H9 (cell line): ENCODE results near the gene SYT7. TPM values are rescaled to one million over a fixed set of nuclear protein-coding genes. Genes with fewer than 3 reads are reported as not detected.

Experiments used
- DNase-seq: peaks from one replicate; pipeline ENCODE4 v3.0.0-alpha.2; 2017
- H2AFZ ChIP-seq: one replicate; pipeline ENCODE4 v1.6.1; 2013; ENCODE audit warnings: mild to moderate bottlenecking, low read length, control low read depth, moderate library complexity
- H2AK5ac ChIP-seq: 2 replicates; pipeline ENCODE4 v1.6.1; 2013; ENCODE audit warnings: low read length, control low read depth, mixed read lengths; ENCODE audit not compliant: insufficient read length
- H2BK120ac ChIP-seq: one replicate; pipeline ENCODE4 v1.6.1; 2013; ENCODE audit warnings: low read depth, mild to moderate bottlenecking, low read length, control low read depth, inconsistent platforms; ENCODE audit not compliant: poor library complexity, severe bottlenecking
- H2BK12ac ChIP-seq: 2 replicates; pipeline ENCODE4 v1.6.1; 2013; ENCODE audit warnings: low read length, control low read depth, mixed read lengths, low read depth; ENCODE audit not compliant: insufficient read length
- H2BK15ac ChIP-seq: 2 replicates; pipeline ENCODE4 v1.6.1; 2013; ENCODE audit warnings: low read depth, low read length, control low read depth
- H2BK20ac ChIP-seq: one replicate; pipeline ENCODE4 v1.6.1; 2013; ENCODE audit warnings: low read depth, mild to moderate bottlenecking, low read length, control low read depth, inconsistent platforms; ENCODE audit not compliant: poor library complexity, severe bottlenecking
- H2BK5ac ChIP-seq: 2 replicates; pipeline ENCODE4 v1.6.1; 2013; ENCODE audit warnings: low read length, control low read depth, mixed read lengths; ENCODE audit not compliant: insufficient read length
- H3K14ac ChIP-seq: 2 replicates; pipeline ENCODE4 v1.6.1; 2013; ENCODE audit warnings: low read length, control low read depth; ENCODE audit not compliant: insufficient read depth
- H3K18ac ChIP-seq: 2 replicates; pipeline ENCODE4 v1.6.1; 2013; ENCODE audit warnings: low read depth, mild to moderate bottlenecking, mixed read lengths, low read length, control low read depth; ENCODE audit not compliant: insufficient read length
- H3K23ac ChIP-seq: 2 replicates; pipeline ENCODE4 v1.6.1; 2013; ENCODE audit warnings: low read length, control low read depth, mixed read lengths, low read depth; ENCODE audit not compliant: insufficient read length
- H3K23me2 ChIP-seq: 2 replicates; pipeline ENCODE4 v1.6.1; 2013; ENCODE audit warnings: low read depth, mild to moderate bottlenecking, mixed read lengths, low read length, control low read depth; ENCODE audit not compliant: insufficient read length, poor library complexity, severe bottlenecking
- H3K27ac ChIP-seq: 2 replicates; pipeline ENCODE4 v1.5.1; 2013; ENCODE audit warnings: low read length, control low read depth, mixed read lengths, low read depth; ENCODE audit not compliant: insufficient read length
- H3K27me3 ChIP-seq: 2 replicates; pipeline ENCODE4 v1.6.1; 2013; ENCODE audit warnings: low read length, control low read depth, inconsistent platforms; ENCODE audit not compliant: insufficient read depth
- H3K4ac ChIP-seq: 2 replicates; pipeline ENCODE4 v1.6.1; 2013; ENCODE audit warnings: low read depth, mild to moderate bottlenecking, control low read depth, inconsistent platforms, low read length, moderate library complexity
- H3K4me1 ChIP-seq: 2 replicates; pipeline ENCODE4 v1.6.1; 2013; ENCODE audit warnings: low read length, control low read depth, inconsistent platforms; ENCODE audit not compliant: insufficient read depth
- H3K4me2 ChIP-seq: 2 replicates; pipeline ENCODE4 v1.6.1; 2013; ENCODE audit warnings: low read length, control low read depth, mixed read lengths; ENCODE audit not compliant: insufficient read length, insufficient read depth
- H3K56ac ChIP-seq: 2 replicates; pipeline ENCODE4 v1.6.1; 2013; ENCODE audit warnings: low read depth, mild to moderate bottlenecking, mixed read lengths, low read length, control low read depth; ENCODE audit not compliant: insufficient read length
- H3K79me1 ChIP-seq: 2 replicates; pipeline ENCODE4 v1.6.1; 2013; ENCODE audit warnings: low read depth, mild to moderate bottlenecking, moderate library complexity, low read length, control low read depth, inconsistent platforms; ENCODE audit not compliant: insufficient read depth, poor library complexity, severe bottlenecking
- H3K79me2 ChIP-seq: 2 replicates; pipeline ENCODE4 v1.6.1; 2013; ENCODE audit warnings: low read length, control low read depth, inconsistent platforms; ENCODE audit not compliant: insufficient read depth
- H3K9ac ChIP-seq: 2 replicates; pipeline ENCODE4 v1.6.1; 2013; ENCODE audit warnings: low read length, control low read depth, mixed read lengths; ENCODE audit not compliant: insufficient read length; ENCODE audit errors: extremely low read depth
- H3K9me3 ChIP-seq: one replicate; pipeline ENCODE4 v1.6.1; 2013; ENCODE audit warnings: low read depth, low read length, inconsistent platforms; ENCODE audit not compliant: control insufficient read depth
- H3T11ph ChIP-seq: one replicate; pipeline ENCODE4 v1.6.1; 2013; ENCODE audit warnings: mild to moderate bottlenecking, low read length, control low read depth, inconsistent platforms
- H4K20me1 ChIP-seq: one replicate; pipeline ENCODE4 v1.6.1; 2013; ENCODE audit not compliant: control insufficient read depth, insufficient read length, insufficient read depth
- H4K5ac ChIP-seq: 2 replicates; pipeline ENCODE4 v1.6.1; 2013; ENCODE audit warnings: low read depth, mild to moderate bottlenecking, mixed read lengths, low read length, control low read depth; ENCODE audit not compliant: insufficient read length
- H4K8ac ChIP-seq: replicated peaks from 2 replicates; pipeline ENCODE4 v1.6.1; 2013; ENCODE audit warnings: low read length, control low read depth, mixed read lengths, low read depth; ENCODE audit not compliant: insufficient read length
- H4K91ac ChIP-seq: 2 replicates; pipeline ENCODE4 v1.6.1; 2013; ENCODE audit warnings: low read depth, mild to moderate bottlenecking, moderate library complexity, mixed read lengths, low read length, control low read depth; ENCODE audit not compliant: insufficient read length
- H3K27ac Mint-ChIP-seq, 3 experiments: 2 replicates in 2 of 3; 3 replicates in 1 of 3; pipeline ENCODE4 v1.8.0; 2020 to 2021; ENCODE audit warnings: mixed read lengths in 3 of 3, mild to moderate bottlenecking in 1 of 3, moderate library complexity in 1 of 3
- H3K27me3 Mint-ChIP-seq: 2 replicates; pipeline ENCODE4 v1.8.0; 2021; ENCODE audit warnings: low read depth, mild to moderate bottlenecking, moderate library complexity, mixed read lengths
- H3K36me3 Mint-ChIP-seq, 3 experiments: 2 replicates in 2 of 3; 3 replicates in 1 of 3; pipeline ENCODE4 v1.8.0; 2020 to 2021; ENCODE audit warnings: low read depth in 3 of 3, mixed read lengths in 3 of 3; ENCODE audit not compliant: insufficient read depth in 1 of 3
- H3K4me1 Mint-ChIP-seq, 2 experiments: 2 replicates each; pipeline ENCODE4 v1.8.0; 2020; ENCODE audit warnings: mixed read lengths in 2 of 2
- H3K4me3 Mint-ChIP-seq, 2 experiments: 2 replicates in 1 of 2; 3 replicates in 1 of 2; pipeline ENCODE4 v1.8.0; 2020 to 2021; ENCODE audit warnings: mild to moderate bottlenecking in 2 of 2, mixed read lengths in 2 of 2, moderate library complexity in 1 of 2
- H3K9me3 Mint-ChIP-seq, 2 experiments: 2 replicates in 1 of 2; 3 replicates in 1 of 2; pipeline ENCODE4 v1.8.0; 2020; ENCODE audit warnings: mild to moderate bottlenecking in 2 of 2, mixed read lengths in 2 of 2, moderate library complexity in 1 of 2
- WGBS: extraction: QIAGEN DNeasy Blood & Tissue Kit; methylation state at CpG from one replicate; pipeline ENCODE4 v1.1.7; 2013; ENCODE audit warnings: missing lambda C conversion rate, low lambda C conversion rate, mixed read lengths; ENCODE audit not compliant: insufficient read length; ENCODE audit errors: extremely low coverage; 5-methylcytosine and 5-hydroxymethylcytosine counted together
- total RNA-seq: library from RNA; stranded (reverse); gene quantifications from 2 replicates; pipeline ENCODE4 v1.2.1, GENCODE V29; 2021
- TF ChIP-seq, protein P1 (sequence below): fragments of 200-600 bp; sonication (generic); conservative IDR thresholded peaks from 3 replicates; pipeline ENCODE4 v1.8.0; 2021; ENCODE audit warnings: antibody characterized with exemption, mild to moderate bottlenecking

Gene SYT7
- total RNA-seq, 1 experiment from 2014 or later, result 8.8 TPM

DNA sequence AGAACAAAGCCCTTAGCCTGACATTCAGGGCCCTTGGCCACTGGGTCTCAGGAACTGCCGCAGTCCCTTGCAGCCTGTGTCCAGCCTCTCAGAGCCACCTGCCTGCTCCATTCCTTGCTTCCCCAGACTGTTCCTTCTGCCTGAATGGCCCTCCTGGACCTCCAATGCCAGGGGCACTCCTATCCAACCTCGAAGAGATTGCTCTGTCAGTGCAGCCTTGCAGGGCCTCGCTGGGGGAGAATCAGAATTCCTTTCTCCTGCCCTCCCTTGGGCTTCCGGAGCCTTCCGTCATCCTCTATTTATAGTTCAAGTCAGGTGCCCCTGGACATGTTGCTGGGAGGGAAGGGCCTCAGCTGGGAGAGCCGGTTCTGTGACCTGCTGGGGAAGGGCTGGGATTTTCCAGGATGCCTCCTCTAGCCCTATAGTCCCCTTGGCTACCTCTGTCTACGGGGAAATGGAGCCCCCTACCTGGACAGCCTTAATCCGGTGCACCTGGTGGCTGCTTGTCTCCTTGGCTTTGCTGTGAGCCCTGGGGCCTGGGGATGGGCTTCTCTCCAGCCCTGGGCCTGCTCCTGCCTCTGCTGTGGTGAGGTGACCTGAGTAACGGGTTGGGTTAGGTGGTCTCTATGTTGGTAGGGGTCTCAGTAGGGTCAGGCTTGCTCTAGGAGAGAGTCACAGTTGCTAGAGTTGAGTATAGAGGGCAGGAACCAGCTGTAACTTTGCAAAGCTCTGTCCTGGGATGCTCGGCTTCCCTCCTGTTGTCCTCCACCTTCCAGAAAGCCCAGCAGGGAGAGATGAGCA, 45.9 kb upstream of the SYT7 start:
- H3K4me3 Mint-ChIP-seq, result peak overlapping the region; percentile 22 to 26; a peak in 3 of 5 replicates

More for the DNA sequence above, 45.9 kb upstream of the SYT7 start:
- peaks cover 6% of the 10 kb centered on the region; the same call in 1 of the 2 replicates for H3K4me1 ChIP-seq
- WGBS, result no CpG with 5 or more reads among the region's 10 CpGs
- no peak overlapping the region for H2AFZ ChIP-seq
- peak overlapping the region; percentile 9 for H4K91ac ChIP-seq
- DNase-seq, result peak; percentile 95
- Mint-ChIP-seq H3K36me3 (no peaks in the 10 kb centered on the region; a peak in 1 of 7 replicates), H3K4me1 (peaks cover 46 to 49% of the 10 kb centered on the region in 2 experiments), H3K9me3 (no peaks in the 10 kb centered on the region), H3K27ac (peak overlapping the region; percentile 88 to 98 (median 96)), H3K27me3 (peaks cover 5% of the 10 kb centered on the region)
- H3K23me2 ChIP-seq, result no peaks in the 10 kb centered on the region
- peak overlapping the region; percentile 11 for H3K4me2 ChIP-seq
- H2BK12ac ChIP-seq, result peak overlapping the region; percentile 84
- peak overlapping the region; percentile 28 for H3K27ac ChIP-seq
- H3K4ac ChIP-seq, result no peak overlapping the region
- no peak overlapping the region for H4K8ac ChIP-seq
- H3K27me3 ChIP-seq, result no peaks in the 10 kb centered on the region
- peak overlapping the region; percentile 69; the same call in 1 of the 2 replicates for H3K14ac ChIP-seq
- H4K5ac ChIP-seq, result no peak overlapping the region
- H4K20me1 ChIP-seq, result no peaks in the 10 kb centered on the region
- no peak overlapping the region for H3K23ac ChIP-seq
- H2BK120ac ChIP-seq, result no peak overlapping the region
- no peak overlapping the region for H3K56ac ChIP-seq
- peak overlapping the region; percentile 84 for H3K18ac ChIP-seq
- H3K9me3 ChIP-seq, result no peaks in the 10 kb centered on the region
- H3K9ac ChIP-seq, result no peak overlapping the region
- TF ChIP-seq, protein P1, sequence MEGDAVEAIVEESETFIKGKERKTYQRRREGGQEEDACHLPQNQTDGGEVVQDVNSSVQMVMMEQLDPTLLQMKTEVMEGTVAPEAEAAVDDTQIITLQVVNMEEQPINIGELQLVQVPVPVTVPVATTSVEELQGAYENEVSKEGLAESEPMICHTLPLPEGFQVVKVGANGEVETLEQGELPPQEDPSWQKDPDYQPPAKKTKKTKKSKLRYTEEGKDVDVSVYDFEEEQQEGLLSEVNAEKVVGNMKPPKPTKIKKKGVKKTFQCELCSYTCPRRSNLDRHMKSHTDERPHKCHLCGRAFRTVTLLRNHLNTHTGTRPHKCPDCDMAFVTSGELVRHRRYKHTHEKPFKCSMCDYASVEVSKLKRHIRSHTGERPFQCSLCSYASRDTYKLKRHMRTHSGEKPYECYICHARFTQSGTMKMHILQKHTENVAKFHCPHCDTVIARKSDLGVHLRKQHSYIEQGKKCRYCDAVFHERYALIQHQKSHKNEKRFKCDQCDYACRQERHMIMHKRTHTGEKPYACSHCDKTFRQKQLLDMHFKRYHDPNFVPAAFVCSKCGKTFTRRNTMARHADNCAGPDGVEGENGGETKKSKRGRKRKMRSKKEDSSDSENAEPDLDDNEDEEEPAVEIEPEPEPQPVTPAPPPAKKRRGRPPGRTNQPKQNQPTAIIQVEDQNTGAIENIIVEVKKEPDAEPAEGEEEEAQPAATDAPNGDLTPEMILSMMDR, result peak; percentile 42; the same call in 2 of the 3 replicates
- H2BK5ac ChIP-seq, result no peak overlapping the region
- H2BK15ac ChIP-seq, result no peak overlapping the region
- no peaks in the 10 kb centered on the region for H3K79me2 ChIP-seq
- H2BK20ac ChIP-seq, result no peak overlapping the region
- H3T11ph ChIP-seq, result no peak overlapping the region
- no peaks in the 10 kb centered on the region for H3K79me1 ChIP-seq
- H2AK5ac ChIP-seq, result no peak overlapping the region
